ENCODE measurements around the gene DNMT1.

DNA sequence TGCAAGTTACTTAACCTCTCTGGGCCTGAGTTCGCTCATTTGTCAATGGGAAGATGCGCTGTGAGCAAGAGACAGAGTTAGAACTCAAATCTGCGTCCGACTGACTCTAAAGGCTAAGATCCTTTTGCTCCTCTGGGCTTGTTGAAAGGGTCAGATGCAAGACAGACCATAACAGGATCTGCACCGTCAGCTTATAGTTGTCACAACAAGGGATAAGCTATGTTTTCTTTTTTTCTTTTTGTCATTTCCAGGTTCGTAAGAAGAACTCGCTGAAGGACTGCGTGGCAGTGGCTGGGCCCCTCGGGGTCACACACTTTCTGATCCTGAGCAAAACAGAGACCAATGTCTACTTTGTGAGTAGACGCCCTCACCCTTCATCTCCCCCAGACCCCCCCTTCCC is 87.5 kb downstream of the DNMT1 start:
- no peak for TF ChIP-seq EZH2 (IDR thresholded peaks at IDR 0.05; ENCODE audit: borderline replicate concordance, insufficient read depth, low read depth, low read length, poor library complexity, severe bottlenecking)
- TF ChIP-seq, protein P1, sequence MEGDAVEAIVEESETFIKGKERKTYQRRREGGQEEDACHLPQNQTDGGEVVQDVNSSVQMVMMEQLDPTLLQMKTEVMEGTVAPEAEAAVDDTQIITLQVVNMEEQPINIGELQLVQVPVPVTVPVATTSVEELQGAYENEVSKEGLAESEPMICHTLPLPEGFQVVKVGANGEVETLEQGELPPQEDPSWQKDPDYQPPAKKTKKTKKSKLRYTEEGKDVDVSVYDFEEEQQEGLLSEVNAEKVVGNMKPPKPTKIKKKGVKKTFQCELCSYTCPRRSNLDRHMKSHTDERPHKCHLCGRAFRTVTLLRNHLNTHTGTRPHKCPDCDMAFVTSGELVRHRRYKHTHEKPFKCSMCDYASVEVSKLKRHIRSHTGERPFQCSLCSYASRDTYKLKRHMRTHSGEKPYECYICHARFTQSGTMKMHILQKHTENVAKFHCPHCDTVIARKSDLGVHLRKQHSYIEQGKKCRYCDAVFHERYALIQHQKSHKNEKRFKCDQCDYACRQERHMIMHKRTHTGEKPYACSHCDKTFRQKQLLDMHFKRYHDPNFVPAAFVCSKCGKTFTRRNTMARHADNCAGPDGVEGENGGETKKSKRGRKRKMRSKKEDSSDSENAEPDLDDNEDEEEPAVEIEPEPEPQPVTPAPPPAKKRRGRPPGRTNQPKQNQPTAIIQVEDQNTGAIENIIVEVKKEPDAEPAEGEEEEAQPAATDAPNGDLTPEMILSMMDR (IDR thresholded peaks at IDR 0.05): no peak
